ENCODE results near the gene RAD21L1.

DNA sequence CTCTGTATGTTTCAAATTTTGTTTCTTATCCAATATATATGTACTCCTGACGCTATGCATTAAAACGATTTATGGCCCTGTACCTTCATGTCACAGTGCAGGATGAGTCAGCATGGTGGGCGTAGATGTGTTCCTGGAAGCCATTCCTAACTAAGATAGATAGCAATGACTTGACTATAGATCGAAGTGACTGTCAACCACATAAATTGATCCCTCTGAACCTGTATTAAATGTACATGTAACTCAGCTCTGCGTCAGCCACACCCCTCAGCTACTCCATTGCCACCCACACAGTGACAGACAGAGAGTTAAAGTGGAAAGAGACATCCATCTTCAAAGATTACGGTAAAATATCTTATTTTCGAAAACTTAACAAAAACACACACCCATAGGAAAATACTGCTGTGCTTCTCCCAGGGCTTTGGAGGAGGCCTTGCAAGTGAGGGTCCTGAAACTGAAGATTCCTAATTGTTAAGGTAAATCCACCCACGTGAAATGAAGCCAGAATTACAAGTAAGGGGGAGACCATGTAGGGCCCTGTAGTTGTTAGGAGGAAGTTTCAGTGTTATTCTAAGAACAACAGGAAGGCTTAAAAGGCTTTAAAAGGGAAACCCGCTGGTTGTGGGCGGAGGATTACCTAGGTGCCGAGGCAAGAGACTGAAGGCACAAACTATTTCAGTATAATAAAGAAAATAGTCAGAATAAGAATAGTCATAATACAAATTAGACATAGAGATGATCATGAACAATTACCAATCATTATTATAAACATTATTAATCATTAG lies 10.3 kb upstream of the RAD21L1 start:
- TF ChIP-seq ISL1 (CRISPR knock-in tag; IDR thresholded peaks at IDR 0.05) = no peak
- no peak for TF ChIP-seq ZFP30 (CRISPR knock-in tag; IDR thresholded peaks at IDR 0.05)
- no peak for TF ChIP-seq ZNF8 (CRISPR knock-in tag; IDR thresholded peaks at IDR 0.05)
- TF ChIP-seq RARB (CRISPR knock-in tag; IDR thresholded peaks at IDR 0.05) = no peak
- no peak for TF ChIP-seq SNAI2 (CRISPR knock-in tag; IDR thresholded peaks at IDR 0.05)
- TF ChIP-seq, protein P1, sequence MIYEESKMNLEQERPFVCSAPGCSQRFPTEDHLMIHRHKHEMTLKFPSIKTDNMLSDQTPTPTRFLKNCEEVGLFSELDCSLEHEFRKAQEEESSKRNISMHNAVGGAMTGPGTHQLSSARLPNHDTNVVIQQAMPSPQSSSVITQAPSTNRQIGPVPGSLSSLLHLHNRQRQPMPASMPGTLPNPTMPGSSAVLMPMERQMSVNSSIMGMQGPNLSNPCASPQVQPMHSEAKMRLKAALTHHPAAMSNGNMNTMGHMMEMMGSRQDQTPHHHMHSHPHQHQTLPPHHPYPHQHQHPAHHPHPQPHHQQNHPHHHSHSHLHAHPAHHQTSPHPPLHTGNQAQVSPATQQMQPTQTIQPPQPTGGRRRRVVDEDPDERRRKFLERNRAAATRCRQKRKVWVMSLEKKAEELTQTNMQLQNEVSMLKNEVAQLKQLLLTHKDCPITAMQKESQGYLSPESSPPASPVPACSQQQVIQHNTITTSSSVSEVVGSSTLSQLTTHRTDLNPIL (CRISPR knock-in tag; IDR thresholded peaks at IDR 0.05; ENCODE audit: low read depth) = no peak

All from SK-N-SH treated with all-trans-retinoic acid at 6 μM for 48 hours (cell line).